OCI-LY3 (cell line): ENCODE measurements around the gene ARFGAP3.

Source experiments
- H2AFZ ChIP-seq: fragments of 200-600, 300-600 bp; shearing (Covaris generic); 2 replicates; pipeline ENCODE4 v1.6.0; 2014; ENCODE audit warnings: antibody characterized with exemption, low read depth, low read length
- H3K27ac ChIP-seq: fragments of 200-600, 300-600 bp; sonication (generic); 2 replicates; pipeline ENCODE4 v1.5.1; 2014; ENCODE audit warnings: mild to moderate bottlenecking, low read length, moderate library complexity, mixed read lengths
- H3K27me3 ChIP-seq: fragments of 200-600, 300-600 bp; sonication (generic); 2 replicates; pipeline ENCODE4 v1.6.1; 2014; ENCODE audit warnings: low read depth, low read length, mixed read lengths
- H3K36me3 ChIP-seq: fragments of 200-600, 300-600 bp; sonication (generic); replicated peaks from 2 replicates; pipeline ENCODE3; 2014; ENCODE audit warnings: low read depth, low read length, mixed read lengths
- H3K4me1 ChIP-seq: fragments of 300-600, 200-600 bp; sonication (generic); 2 replicates; pipeline ENCODE4 v1.6.1; 2014; ENCODE audit warnings: low read length, mixed read lengths
- H3K4me2 ChIP-seq: fragments of 200-600, 300-600 bp; sonication (generic); 2 replicates; pipeline ENCODE4 v1.6.1; 2014; ENCODE audit warnings: low read length, mixed read lengths
- H3K4me3 ChIP-seq: fragments of 300-600, 200-600 bp; sonication (generic); 2 replicates; pipeline ENCODE4 v1.5.1; 2014; ENCODE audit warnings: antibody characterized with exemption, mild to moderate bottlenecking, low read length, moderate library complexity
- H3K79me2 ChIP-seq: fragments of 300-600, 200-600 bp; shearing (Covaris generic); 2 replicates; pipeline ENCODE4 v1.6.1; 2014; ENCODE audit warnings: mild to moderate bottlenecking, low read length, mixed read lengths
- H3K9ac ChIP-seq: fragments of 300-600, 200-600 bp; shearing (Covaris generic); 2 replicates; pipeline ENCODE4 v1.6.0; 2014; ENCODE audit warnings: mild to moderate bottlenecking, low read length, moderate library complexity
- H3K9me3 ChIP-seq: fragments of 200-600, 300-600 bp; shearing (Covaris generic); 2 replicates; pipeline ENCODE4 v1.6.1; 2014; ENCODE audit warnings: low read length, mixed read lengths; ENCODE audit not compliant: insufficient read depth
- H4K20me1 ChIP-seq: fragments of 200-600, 300-600 bp; sonication (generic); 2 replicates; pipeline ENCODE4 v1.6.1; 2016; ENCODE audit warnings: low read length, mixed read lengths; ENCODE audit not compliant: insufficient read depth
- EZH2phosphoT487 ChIP-seq: fragments of 200-600 bp; shearing (Covaris generic); IDR thresholded peaks from 2 replicates; pipeline ENCODE4 v1.6.1; 2018; ENCODE audit warnings: antibody characterized with exemption, mixed run types, low read depth
- TF ChIP-seq, protein P1 (sequence below): fragments of 200-600, 300-600 bp; sonication (generic); IDR thresholded peaks from 2 replicates; pipeline ENCODE4 v1.5.1; 2014; ENCODE audit warnings: antibody characterized with exemption, low read length, low read depth

The ARFGAP3 gene

DNA sequence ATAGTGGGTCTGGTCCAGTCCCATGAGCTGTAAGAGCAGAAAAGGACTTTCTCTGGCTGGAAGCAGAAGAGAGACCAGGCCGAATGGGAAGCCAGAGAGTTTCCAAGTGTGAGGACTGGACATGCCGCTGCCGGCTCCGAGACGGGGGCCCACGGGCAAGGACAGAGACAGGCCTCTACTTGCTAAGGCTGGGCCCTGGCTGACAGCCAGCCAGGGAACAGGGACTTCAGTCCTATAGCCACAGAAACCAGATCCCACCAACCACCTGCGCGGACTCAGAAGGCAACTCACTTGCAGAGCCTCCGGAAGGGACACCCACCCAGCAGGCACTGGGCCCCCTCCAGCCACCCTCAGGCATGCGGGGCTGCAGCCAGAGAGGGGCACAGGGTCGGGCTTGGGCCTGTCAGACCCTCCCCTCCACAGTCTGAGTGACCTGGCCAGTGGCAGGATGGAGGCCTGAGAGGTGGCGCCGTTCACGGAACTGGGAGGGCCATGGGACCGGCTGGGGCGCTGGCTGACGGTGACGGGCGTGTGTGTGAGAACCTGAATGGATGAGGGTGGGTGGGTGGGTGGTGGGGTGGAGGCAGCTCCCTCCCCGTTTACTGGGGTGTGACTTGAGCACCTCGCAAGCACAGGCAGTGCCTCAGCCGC lies 88.6 kb downstream of the ARFGAP3 start:
- peaks cover 61% of the 10 kb centered on the region for H3K4me1 ChIP-seq
- no peak for TF ChIP-seq EZH2phosphoT487
- TF ChIP-seq, protein P1, sequence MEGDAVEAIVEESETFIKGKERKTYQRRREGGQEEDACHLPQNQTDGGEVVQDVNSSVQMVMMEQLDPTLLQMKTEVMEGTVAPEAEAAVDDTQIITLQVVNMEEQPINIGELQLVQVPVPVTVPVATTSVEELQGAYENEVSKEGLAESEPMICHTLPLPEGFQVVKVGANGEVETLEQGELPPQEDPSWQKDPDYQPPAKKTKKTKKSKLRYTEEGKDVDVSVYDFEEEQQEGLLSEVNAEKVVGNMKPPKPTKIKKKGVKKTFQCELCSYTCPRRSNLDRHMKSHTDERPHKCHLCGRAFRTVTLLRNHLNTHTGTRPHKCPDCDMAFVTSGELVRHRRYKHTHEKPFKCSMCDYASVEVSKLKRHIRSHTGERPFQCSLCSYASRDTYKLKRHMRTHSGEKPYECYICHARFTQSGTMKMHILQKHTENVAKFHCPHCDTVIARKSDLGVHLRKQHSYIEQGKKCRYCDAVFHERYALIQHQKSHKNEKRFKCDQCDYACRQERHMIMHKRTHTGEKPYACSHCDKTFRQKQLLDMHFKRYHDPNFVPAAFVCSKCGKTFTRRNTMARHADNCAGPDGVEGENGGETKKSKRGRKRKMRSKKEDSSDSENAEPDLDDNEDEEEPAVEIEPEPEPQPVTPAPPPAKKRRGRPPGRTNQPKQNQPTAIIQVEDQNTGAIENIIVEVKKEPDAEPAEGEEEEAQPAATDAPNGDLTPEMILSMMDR = no peak
- H3K9ac ChIP-seq = no peak overlapping the region
- peak overlapping the region; percentile 93 for H3K4me2 ChIP-seq
- no peaks in the 10 kb centered on the region for H3K9me3 ChIP-seq
- H3K27ac ChIP-seq = no peak overlapping the region
- no peaks in the 10 kb centered on the region for H3K79me2 ChIP-seq
- H4K20me1 ChIP-seq = no peaks in the 10 kb centered on the region
- peaks cover 26% of the 10 kb centered on the region; the same call in 1 of the 2 replicates for H3K27me3 ChIP-seq
- no peak overlapping the region for H3K4me3 ChIP-seq
- no peak overlapping the region for H2AFZ ChIP-seq
- no peaks in the 10 kb centered on the region for H3K36me3 ChIP-seq

DNA sequence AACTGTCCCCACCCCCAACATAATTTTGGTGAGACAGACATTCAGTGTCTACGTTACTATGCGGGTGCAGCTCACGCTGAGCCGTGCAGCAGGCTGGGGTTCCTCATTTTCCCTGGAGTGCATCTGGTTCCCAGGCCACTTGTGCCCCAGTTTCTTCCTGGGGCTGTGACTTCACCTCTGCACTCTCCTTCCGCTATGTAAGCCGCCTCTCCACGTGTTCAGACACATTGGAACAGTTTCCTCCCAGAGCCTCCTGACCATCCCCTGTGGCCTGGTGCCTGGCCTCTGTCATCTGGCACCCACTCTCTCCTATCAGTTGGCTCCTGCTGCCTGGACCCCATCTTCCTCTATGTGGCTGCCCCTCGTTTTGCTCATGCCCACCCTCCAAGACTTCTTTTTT lies 90.2 kb downstream of the ARFGAP3 start:
- no peak overlapping the region for H3K27ac ChIP-seq
- peaks cover 18% of the 10 kb centered on the region; the same call in 1 of the 2 replicates for H3K27me3 ChIP-seq
- H3K4me3 ChIP-seq = no peak overlapping the region
- no peak overlapping the region for H3K4me2 ChIP-seq
- peaks cover 47% of the 10 kb centered on the region for H3K4me1 ChIP-seq
- H3K9me3 ChIP-seq = no peaks in the 10 kb centered on the region
- no peaks in the 10 kb centered on the region for H3K36me3 ChIP-seq
- H3K9ac ChIP-seq = no peak overlapping the region
- TF ChIP-seq, protein P1 = no peak
- TF ChIP-seq EZH2phosphoT487 = no peak
- no peaks in the 10 kb centered on the region for H4K20me1 ChIP-seq
- no peak overlapping the region for H2AFZ ChIP-seq
- H3K79me2 ChIP-seq = no peaks in the 10 kb centered on the region

DNA sequence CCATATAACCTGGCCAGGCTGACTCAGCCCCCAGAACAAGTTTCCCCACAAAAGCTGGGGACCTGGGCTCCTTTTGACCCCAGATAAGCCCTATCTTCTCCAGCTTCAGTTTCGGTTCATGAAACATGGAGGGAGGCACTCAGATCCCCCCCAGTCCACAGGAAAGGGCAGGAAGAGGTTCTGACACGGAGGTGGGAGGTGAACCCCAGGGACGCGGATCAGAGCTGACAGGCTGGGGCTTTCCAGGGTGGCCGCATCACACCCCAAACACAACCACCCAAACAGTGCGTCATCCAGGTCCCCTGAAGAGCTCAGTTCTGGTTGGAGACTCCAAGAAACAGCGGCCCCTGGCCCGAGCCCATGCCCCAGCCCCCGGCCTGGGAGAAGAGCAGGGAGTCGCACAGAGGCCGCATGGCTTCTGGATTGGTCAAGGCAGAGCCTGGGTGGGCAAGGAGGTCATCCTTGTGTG lies 92.1 kb downstream of the ARFGAP3 start:
- H3K27me3 ChIP-seq = peaks cover 8% of the 10 kb centered on the region; the same call in 1 of the 2 replicates
- H3K79me2 ChIP-seq = no peaks in the 10 kb centered on the region
- peak overlapping the region; percentile 13; the same call in 1 of the 2 replicates for H2AFZ ChIP-seq
- H3K36me3 ChIP-seq = no peaks in the 10 kb centered on the region
- H4K20me1 ChIP-seq = no peaks in the 10 kb centered on the region
- peak overlapping the region; percentile 10 for H3K4me3 ChIP-seq
- no peaks in the 10 kb centered on the region for H3K9me3 ChIP-seq
- H3K4me1 ChIP-seq = peaks cover 40% of the 10 kb centered on the region
- peak overlapping the region; percentile 55 for H3K4me2 ChIP-seq
- TF ChIP-seq EZH2phosphoT487 = no peak
- TF ChIP-seq, protein P1 = no peak
- H3K9ac ChIP-seq = no peak overlapping the region; the same call in 1 of the 2 replicates
- no peak overlapping the region for H3K27ac ChIP-seq

DNA sequence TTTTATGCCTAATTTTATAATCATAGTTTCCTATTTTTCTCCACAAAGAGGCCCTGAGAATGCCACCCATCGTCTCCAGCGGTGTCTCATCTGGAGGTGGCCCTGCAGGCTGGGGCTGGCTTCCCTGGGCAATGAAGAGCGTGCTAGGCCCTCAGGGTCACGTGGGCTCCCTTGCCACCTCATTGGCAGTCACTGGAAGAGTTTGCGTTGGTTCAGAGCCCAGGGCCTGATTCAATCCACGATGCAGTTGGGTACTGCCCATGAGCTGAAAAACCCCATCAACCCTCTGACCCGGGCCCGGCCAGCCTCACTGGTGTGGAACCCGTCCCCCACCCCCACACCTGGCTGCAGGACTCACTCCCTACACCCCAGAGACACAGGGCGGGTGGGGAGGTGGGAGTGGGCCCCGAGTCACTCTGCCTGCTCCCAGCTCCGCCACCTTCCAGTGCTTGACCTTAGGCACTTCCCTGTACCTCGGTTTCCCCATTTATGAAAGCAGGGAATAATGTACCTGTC lies 93.0 kb downstream of the ARFGAP3 start:
- no peaks in the 10 kb centered on the region for H3K79me2 ChIP-seq
- H3K4me2 ChIP-seq = no peak overlapping the region
- H3K27ac ChIP-seq = no peak overlapping the region
- H3K27me3 ChIP-seq = peaks cover 8% of the 10 kb centered on the region; the same call in 1 of the 2 replicates
- peaks cover 32% of the 10 kb centered on the region for H3K4me1 ChIP-seq
- H3K36me3 ChIP-seq = no peaks in the 10 kb centered on the region
- no peak overlapping the region for H3K4me3 ChIP-seq
- no peak overlapping the region for H2AFZ ChIP-seq
- no peak for TF ChIP-seq EZH2phosphoT487
- no peaks in the 10 kb centered on the region for H3K9me3 ChIP-seq
- no peaks in the 10 kb centered on the region for H4K20me1 ChIP-seq
- H3K9ac ChIP-seq = no peak overlapping the region
